Activated CD8-positive, alpha-beta memory T cell treated with anti-CD3 and anti-CD28 coated beads for 48 hours (primary cell): ENCODE results near the gene RILPL2.
"Not testable (repeated sequence)": the region's sequence is repeated elsewhere in the genome, so short reads cannot be mapped to it uniquely, and the experiment has no call there.

Experiments
- DNase-seq, 3 experiments: peaks; one replicate each; pipeline ENCODE4 v3.0.0-alpha.2; 2020; ENCODE audit warnings: low read depth in 2 of 3, low spot score in 2 of 3

The RILPL2 gene

DNA sequence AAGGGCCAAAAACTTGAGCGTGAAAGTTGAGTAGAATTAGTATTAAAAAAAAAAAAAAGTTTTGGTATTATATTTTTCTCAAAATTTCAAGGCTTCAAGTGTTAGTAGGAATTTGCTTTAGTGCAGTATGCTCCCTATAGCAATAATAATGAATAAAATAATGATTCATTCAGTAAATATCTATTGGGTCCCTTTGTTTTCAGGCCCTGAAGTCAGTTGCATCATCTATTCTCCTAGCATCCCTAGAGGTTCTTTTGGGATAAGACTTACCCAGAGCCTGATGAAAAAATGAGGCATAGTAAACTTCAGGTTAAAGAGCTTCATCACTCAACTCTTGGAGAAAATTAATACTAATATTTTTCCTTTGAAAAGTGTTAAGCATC is 51.5 kb downstream of the RILPL2 start:
- DNase-seq, result no peak

DNA sequence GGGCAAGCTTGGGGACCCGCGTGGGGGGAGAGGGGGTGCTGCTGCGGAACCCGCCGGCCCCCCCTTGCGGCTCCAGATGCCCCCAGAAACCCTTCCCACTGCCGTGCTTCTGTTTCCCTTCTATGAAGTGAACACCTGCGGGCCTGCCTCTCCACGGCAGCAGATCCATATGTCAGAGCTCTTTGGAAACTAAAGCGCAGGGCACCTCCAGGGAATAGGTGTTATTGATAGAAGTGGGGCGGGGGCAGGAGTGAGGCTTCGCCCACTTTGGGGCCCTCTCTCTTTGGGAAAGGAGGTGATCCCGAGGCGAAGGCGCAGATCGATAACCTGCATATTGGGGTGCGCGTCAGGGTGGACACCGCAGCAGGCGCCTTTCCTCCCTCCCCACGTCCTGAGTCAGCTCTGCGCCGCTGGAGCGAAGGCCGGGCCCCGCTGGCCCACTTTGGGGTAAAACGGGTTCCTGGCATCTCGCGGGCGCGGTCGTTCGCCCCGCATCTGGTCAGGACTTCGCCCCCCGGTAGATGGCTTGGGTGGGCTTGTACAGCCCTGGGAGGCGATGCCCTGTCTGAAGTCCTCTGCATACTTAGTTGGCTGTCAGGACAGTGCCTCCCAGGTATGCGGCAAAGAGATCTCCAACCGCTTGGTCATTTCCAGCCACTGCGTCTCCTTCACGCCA is 52.0 kb downstream of the RILPL2 start:
- DNase-seq, result no peak

DNA sequence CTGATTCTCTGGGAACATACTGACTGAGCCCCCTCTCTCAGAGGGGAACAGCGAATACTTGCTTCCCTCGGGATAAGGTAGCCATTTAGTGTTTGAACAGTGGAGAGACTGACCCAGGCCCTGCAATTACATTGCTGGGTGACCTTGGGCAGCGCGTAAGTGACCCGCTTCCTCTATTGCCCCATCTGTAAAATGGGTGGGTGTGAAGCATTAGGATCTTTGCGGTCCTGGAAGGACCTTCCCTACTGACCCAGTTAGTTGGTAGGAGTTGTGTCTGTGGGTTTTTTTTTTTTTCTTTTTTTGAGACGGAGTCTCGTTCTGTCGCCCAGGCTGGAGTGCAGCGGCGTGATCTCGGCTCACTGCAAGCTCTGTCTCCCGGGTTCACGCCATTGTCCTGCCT is 53.8 kb downstream of the RILPL2 start:
- no peak for DNase-seq

DNA sequence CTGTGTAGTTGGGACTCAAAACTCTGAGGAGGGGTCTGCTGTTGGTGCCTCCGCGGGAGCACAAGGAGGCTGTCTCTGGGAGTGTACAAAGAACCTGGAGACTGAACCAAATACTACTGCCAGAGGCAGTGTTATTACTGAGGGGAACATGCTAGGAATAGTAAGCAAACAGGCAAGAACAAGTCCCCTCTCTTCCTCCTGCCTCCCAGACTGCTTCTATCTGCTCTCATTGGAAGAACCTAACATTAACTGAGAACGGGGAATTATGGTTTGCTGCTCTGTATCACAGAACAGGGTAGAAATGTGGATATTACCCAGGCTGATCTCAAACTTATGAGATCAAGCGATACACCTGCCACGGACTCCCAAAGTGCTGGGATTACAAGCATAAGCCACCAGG is 57.1 kb downstream of the RILPL2 start:
- no peak for DNase-seq

DNA sequence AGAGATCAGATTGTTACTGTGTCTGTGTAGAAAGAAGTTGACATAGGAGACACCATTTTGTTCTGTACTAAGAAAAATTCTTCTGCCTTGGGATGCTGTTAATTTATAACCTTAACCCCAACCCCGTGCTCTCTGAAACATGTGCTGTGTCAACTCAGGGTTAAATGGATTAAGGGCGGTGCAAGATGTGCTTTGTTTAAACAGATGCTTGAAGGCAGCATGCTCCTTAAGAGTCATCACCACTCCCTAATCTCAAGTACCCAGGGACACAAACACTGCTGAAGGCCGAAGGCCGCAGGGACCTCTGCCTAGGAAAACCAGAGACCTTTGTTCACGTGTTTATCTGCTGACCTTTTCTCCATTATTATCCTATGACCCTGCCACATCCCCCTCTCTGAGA is 64.1 kb downstream of the RILPL2 start:
- DNase-seq, result not testable (repeated sequence)

DNA sequence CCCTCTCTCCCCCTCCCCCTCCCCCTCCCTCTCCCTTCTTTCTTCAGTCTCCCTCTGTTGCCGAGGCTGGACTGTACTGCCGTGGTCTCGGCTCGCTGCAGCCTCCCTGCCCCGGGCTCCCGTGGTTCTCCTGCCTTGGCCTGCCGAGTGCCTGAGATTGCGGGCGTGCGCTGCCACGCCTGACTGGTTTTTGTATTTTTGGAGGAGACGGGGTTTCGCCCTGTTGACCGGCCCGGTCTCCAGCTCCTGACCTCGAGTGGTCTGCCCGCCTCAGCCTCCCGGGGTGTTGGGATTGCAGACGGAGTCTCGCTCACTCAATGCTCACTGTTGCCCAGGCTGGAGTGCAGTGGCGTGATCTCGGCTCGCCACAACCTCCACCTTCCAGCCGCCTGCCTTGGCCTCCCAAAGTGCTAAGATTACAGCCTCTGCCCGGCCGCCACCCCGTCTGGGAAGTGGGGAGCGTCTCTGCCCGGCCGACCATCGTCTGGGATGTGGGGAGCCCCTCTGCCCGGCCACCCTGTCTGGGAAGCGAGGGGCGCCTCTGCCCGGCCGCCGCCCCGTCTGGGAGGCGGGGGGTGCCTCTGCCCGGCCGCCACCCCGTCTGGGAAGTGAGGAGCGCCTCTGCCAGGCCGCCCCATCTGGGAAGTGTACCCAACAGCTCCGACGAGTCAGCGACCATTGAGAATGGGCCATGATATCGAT is 64.7 kb downstream of the RILPL2 start:
- DNase-seq, result not testable (repeated sequence)

DNA sequence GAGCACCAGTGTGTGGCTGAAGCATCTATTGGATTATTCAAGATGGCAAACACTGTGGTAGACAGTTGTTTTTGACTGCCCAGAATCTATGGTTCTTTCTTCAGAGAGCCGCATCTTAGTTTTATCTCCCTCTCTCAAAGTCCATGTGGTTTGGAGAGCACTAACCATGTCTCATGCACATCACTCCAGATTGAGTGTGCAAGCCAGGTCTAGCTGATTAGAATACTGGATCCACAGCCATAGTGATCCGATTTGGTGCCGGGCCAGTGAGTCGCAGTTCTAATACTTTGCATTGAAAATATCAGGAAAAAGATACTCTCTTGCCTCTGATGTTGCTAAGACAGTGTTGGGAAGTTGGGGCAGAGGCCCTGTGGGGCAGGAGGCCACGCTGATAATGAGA is 67.3 kb downstream of the RILPL2 start:
- DNase-seq, result no peak

DNA sequence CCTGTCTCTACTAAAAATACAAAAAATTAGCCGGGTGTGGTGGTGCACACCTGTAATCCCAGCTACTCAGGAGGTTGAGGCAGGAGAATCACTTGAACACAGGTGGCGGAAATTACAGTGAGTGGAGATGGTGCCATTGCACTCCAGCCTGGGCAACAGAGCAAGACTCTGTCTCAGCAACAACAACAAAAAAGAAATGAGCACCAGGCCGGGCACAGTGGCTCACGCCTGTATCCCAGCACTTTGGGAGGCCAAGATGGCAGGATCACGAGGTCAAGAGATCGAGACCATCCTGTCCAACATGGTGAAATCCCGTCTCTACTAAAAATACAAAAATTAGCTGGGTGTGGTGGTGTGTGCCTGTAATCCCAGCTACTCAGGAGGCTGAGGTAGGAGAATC is 68.1 kb downstream of the RILPL2 start:
- DNase-seq, result not testable (repeated sequence)

DNA sequence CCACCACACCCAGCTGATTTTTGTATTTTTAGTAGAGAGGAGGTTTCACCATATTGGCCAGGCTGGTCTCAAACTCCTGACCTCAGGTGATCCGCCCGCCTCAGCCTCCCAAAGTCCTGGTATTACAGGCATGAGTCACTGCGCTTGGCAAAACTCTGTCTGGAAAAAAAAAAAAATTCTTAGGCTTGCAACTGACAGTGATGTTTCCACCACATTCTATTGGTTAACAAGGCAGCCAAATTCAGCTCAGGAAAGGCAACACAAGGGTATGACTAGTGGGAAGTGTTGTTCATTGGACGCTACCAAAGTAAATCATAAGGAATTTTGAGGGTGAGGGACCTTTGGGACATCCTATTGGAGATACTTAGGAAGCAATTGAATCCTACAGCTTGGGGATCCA is 69.0 kb downstream of the RILPL2 start:
- DNase-seq, result no peak
